SJCRH30 (cell line): ENCODE data around the gene HSBP1. TPM values are rescaled to one million over a fixed set of nuclear protein-coding genes. Genes with fewer than 3 reads are reported as not detected.

ENCODE experiments used
- total RNA-seq: library from RNA; depleted of rRNA; stranded (reverse); fragments of >200 nt; shearing (Covaris generic); gene quantifications from 2 replicates; pipeline ENCODE4 v1.2.3, GENCODE V29; 2014; rRNA removed

Gene HSBP1
- total RNA-seq, 1 experiment from 2014 or later = 204 TPM

Other genes starting within 250 kb of the HSBP1 start
- gene MLYCD, start 91.1 kb downstream of the HSBP1 start, total RNA-seq = 1.1 and 1.2 TPM in 2 replicates
- 1.7 and 2.1 TPM in 2 replicates for gene OSGIN1, start 145.3 kb downstream of the HSBP1 start, total RNA-seq
- 0.08 and 0.10 TPM in 2 replicates for gene NECAB2, start 160.3 kb downstream of the HSBP1 start, total RNA-seq
- gene SLC38A8, start 234.8 kb downstream of the HSBP1 start, total RNA-seq = not detected in 2 replicates